GM12864 (cell line): ENCODE measurements around the gene PRORP.

Source experiments
- DNase-seq: peaks from one replicate; pipeline ENCODE4 v3.0.0-alpha.2; 2011; ENCODE audit warnings: low read depth
- H3K4me3 ChIP-seq: 2 replicates; pipeline ENCODE4 v1.5.1; 2011; ENCODE audit warnings: mild to moderate bottlenecking, low read depth, low read length, control low read depth
- TF ChIP-seq, protein P1 (sequence below): IDR thresholded peaks from 2 replicates; pipeline ENCODE4 v1.5.1; 2011; ENCODE audit warnings: low read depth, mild to moderate bottlenecking, moderate library complexity, low read length, control low read depth, inconsistent platforms; ENCODE audit errors: missing control alignments

PRORP gene

GRCh38 chr14:35134329-35135123 is 12.2 kb downstream of the PRORP start:
- TF ChIP-seq, protein P1, sequence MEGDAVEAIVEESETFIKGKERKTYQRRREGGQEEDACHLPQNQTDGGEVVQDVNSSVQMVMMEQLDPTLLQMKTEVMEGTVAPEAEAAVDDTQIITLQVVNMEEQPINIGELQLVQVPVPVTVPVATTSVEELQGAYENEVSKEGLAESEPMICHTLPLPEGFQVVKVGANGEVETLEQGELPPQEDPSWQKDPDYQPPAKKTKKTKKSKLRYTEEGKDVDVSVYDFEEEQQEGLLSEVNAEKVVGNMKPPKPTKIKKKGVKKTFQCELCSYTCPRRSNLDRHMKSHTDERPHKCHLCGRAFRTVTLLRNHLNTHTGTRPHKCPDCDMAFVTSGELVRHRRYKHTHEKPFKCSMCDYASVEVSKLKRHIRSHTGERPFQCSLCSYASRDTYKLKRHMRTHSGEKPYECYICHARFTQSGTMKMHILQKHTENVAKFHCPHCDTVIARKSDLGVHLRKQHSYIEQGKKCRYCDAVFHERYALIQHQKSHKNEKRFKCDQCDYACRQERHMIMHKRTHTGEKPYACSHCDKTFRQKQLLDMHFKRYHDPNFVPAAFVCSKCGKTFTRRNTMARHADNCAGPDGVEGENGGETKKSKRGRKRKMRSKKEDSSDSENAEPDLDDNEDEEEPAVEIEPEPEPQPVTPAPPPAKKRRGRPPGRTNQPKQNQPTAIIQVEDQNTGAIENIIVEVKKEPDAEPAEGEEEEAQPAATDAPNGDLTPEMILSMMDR: no peak
- no peak for DNase-seq
- no peak overlapping the region for H3K4me3 ChIP-seq

- TF ChIP-seq, protein P1: no peak
- H3K4me3 ChIP-seq: no peak overlapping the region
- DNase-seq: no peak
Observed at GRCh38 chr14:35138585-35138984, 16.2 kb downstream of the PRORP start.

GRCh38 chr14:35140718-35141581 is 18.6 kb downstream of the PRORP start:
- TF ChIP-seq, protein P1: peak; percentile 19
- no peak for DNase-seq
- H3K4me3 ChIP-seq: no peak overlapping the region

DNA sequence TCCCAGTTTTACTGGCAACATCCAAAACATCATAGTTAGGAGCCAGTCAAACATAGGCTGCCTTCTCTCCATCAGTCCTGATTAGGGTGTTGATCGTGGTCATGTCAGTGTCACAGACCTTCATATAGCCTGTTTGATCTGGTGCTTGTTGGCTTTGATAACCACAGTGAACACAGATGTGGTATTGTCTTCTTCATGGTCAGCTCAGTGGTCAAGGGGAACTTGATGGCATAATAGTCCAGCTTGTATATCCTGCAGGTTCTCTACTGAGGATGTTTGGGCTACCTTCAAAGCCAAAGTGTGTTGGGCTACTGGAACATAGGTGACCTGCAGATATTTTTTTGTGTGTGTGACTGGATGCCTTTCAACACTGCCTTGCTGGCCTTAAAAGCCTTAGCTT is 21.7 kb downstream of the PRORP start:
- TF ChIP-seq, protein P1: no peak
- DNase-seq: no peak
- H3K4me3 ChIP-seq: no peak overlapping the region

DNA sequence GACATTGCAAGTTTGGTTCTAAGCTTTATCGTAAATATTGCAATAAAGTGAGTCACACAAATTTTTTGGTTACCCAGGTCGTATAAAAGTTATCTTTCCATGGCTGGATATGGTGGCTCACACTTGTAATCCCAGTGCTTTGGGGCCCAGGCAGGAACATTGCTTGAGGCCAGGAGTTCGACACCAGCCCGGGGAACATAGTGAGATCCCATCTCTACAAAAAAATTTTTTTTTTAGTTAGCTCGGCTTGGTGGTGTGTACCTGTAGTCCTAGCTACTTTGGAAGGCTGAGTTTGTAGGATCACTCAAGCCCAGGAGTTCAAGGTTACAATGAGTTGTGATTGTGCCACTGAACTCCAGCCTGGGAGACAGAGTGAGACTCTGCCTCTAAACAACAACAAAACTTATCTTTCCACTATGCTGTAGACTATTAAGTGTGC is 24.4 kb downstream of the PRORP start:
- no peak for DNase-seq
- TF ChIP-seq, protein P1: no peak

GRCh38 chr14:35147186-35147585 is 24.8 kb downstream of the PRORP start:
- no peak overlapping the region for H3K4me3 ChIP-seq
- no peak for DNase-seq
- TF ChIP-seq, protein P1: no peak

More for the DNA sequence above, 24.4 kb downstream of the PRORP start:
- no peak overlapping the region for H3K4me3 ChIP-seq
